Upper lobe of right lung (tissue), 1 donor: ENCODE data around the gene HOXC10. TPM values are rescaled to one million over a fixed set of nuclear protein-coding genes. Genes with fewer than 3 reads are reported as not detected.

Experiments
- ATAC-seq: fragments of 200-7000 bp; cut with Tn5 transposase; one replicate; pipeline ENCODE4 v1.9.1; 2020; ENCODE audit warnings: mild to moderate bottlenecking, moderate library complexity
- DNase-seq: peaks from one replicate; pipeline ENCODE4 v3.0.0-alpha.2; 2020
- H3K27ac ChIP-seq: fragments of 200-600 bp; one replicate; pipeline ENCODE4 v1.8.0; 2022
- H3K27me3 ChIP-seq: fragments of 200-600 bp; one replicate; pipeline ENCODE4 v1.8.0; 2022; ENCODE audit warnings: mild to moderate bottlenecking
- H3K36me3 ChIP-seq: fragments of 200-600 bp; one replicate; pipeline ENCODE4 v1.8.0; 2022
- H3K4me1 ChIP-seq: fragments of 200-600 bp; one replicate; pipeline ENCODE4 v1.8.0; 2022
- H3K4me3 ChIP-seq: fragments of 200-600 bp; one replicate; pipeline ENCODE4 v1.8.0; 2022; ENCODE audit warnings: mild to moderate bottlenecking
- H3K9me3 ChIP-seq: fragments of 200-600 bp; one replicate; pipeline ENCODE4 v1.8.0; 2022
- CTCF ChIP-seq: fragments of 200-600 bp; IDR thresholded peaks from one replicate; pipeline ENCODE4 v1.8.0; 2022; ENCODE audit warnings: antibody characterized with exemption
- intact Hi-C: fragments of 100-400 bp; cut with DNase I; formaldehyde crosslinking; loops from one replicate; pipeline ENCODE4 v1.11.0; 2022
- total RNA-seq: library from RNA; stranded (reverse); fragmentation: NEBNext Ultra II Directional; extraction: Animal tissue kit (Norgen Biotek cat#: 25700); gene quantifications from one replicate; pipeline ENCODE4 v1.2.1, GENCODE V29; 2021
- donor health status: DM: no; HTN: yes; CAD: no; lungs with severe emphysema.

The HOXC10 gene
- total RNA-seq, 1 donor from 2014 or later: not detected

GRCh38 chr12:54024581-54025305 is 39.8 kb downstream of the HOXC10 start:
- H3K9me3 ChIP-seq: no peaks in the 10 kb centered on the region
- H3K27me3 ChIP-seq: peaks cover 91% of the 10 kb centered on the region
- ATAC-seq: no peak
- H3K36me3 ChIP-seq: no peaks in the 10 kb centered on the region
- H3K27ac ChIP-seq: no peak overlapping the region
- H3K4me3 ChIP-seq: no peak overlapping the region
- intact Hi-C loops: no loop called here
- no peak for TF ChIP-seq CTCF
- H3K4me1 ChIP-seq: no peaks in the 10 kb centered on the region
- no peak for DNase-seq

- Histone ChIP-seq H3K9me3 (no peaks in the 10 kb centered on the region), H3K36me3 (no peaks in the 10 kb centered on the region), H3K4me1 (no peaks in the 10 kb centered on the region), H3K27ac (no peak overlapping the region), H3K4me3 (no peak overlapping the region), H3K27me3 (peaks cover 90% of the 10 kb centered on the region)
- no peak for TF ChIP-seq CTCF
- DNase-seq (no peak), ATAC-seq (no peak)
- intact Hi-C loops: no loop called here
Observed at GRCh38 chr12:54025499-54026405, 40.8 kb downstream of the HOXC10 start.

- Histone ChIP-seq H3K27me3 (peaks cover 91% of the 10 kb centered on the region), H3K4me1 (no peaks in the 10 kb centered on the region), H3K36me3 (no peaks in the 10 kb centered on the region), H3K9me3 (no peaks in the 10 kb centered on the region), H3K27ac (no peak overlapping the region), H3K4me3 (no peak overlapping the region)
- no peak for TF ChIP-seq CTCF
- ATAC-seq (no peak), DNase-seq (no peak)
- intact Hi-C loops: no loop called here
Observed at GRCh38 chr12:54026640-54027441, 41.9 kb downstream of the HOXC10 start.

- DNase-seq: no peak
- Histone ChIP-seq H3K9me3 (no peaks in the 10 kb centered on the region), H3K27ac (no peak overlapping the region), H3K4me1 (no peaks in the 10 kb centered on the region), H3K27me3 (peaks cover 92% of the 10 kb centered on the region), H3K4me3 (no peak overlapping the region), H3K36me3 (no peaks in the 10 kb centered on the region)
- intact Hi-C loops: no loop called here
- TF ChIP-seq CTCF: no peak
- ATAC-seq: no peak
Observed at GRCh38 chr12:54027442-54027786, 42.5 kb downstream of the HOXC10 start.

GRCh38 chr12:54028314-54029201 is 43.6 kb downstream of the HOXC10 start, which contains the start of gene HOXC6:
HOXC6 (plus strand) TSS chr12:54028440; CDS start chr12:54028522, 82 bp downstream.
- H3K27me3 ChIP-seq: peaks cover 92% of the 10 kb centered on the region
- TF ChIP-seq CTCF: no peak
- DNase-seq (no peak), ATAC-seq (no peak)
- H3K4me3 ChIP-seq: peak within 1 kb of the TSS; percentile 36
- H3K27ac ChIP-seq: no peak within 1 kb of the TSS
- intact Hi-C loops: no loop called here
- H3K4me1 ChIP-seq: no peaks in the 10 kb centered on the region
- H3K36me3 ChIP-seq: no peaks in the 10 kb centered on the region
- no peaks in the 10 kb centered on the region for H3K9me3 ChIP-seq
